GM18870 (cell line): ENCODE results near the gene CYREN.
A peak's percentile ranks its signal among the peaks of the same experiment; 100 is the strongest.
"Not testable (repeated sequence)": the region's sequence is repeated elsewhere in the genome, so short reads cannot be mapped to it uniquely, and the experiment has no call there.

Experiments used
- ATAC-seq: cut with Tn5 transposase; IDR thresholded peaks from one replicate; pipeline ENCODE4 v1.9.1; 2021; ENCODE audit warnings: moderate library complexity; ENCODE audit not compliant: unreplicated experiment

The CYREN gene, protein sequence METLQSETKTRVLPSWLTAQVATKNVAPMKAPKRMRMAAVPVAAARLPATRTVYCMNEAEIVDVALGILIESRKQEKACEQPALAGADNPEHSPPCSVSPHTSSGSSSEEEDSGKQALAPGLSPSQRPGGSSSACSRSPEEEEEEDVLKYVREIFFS

DNA sequence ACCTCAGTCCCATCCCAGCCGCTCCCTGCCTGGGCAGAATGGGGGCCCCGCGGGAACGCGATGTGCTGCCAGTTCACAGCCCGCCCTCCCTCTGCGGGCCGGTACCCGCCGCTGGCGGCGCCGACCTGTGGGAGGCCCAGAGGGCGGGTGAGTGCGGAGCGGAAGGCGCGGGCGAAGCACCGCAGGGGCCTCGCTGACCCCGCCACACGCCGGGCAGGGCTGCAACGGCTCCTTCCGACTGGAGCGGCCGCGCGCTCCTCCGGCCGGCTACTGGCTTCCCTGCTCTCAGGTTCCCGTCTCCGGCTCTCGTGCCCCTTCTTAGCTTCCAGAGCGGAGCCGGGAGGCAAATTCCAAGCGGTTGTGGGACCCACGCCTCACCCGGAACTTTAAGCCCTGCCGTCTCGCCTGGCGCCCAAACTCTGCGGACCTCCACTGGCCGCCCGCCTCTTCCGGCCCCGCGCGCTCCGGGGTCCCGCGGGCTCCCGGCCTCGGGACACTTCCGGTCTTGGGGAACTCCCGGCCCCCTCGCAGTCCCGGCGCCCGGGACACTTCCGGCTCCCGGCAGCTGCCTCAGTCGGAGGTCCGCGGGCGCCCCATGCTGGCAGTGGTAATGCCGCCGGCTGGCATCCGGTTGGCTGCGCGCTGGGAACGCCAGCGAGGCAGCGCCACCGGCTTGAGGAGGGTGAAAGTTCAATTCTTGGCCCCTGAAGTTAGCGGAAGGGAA, at the start of gene CYREN:
Gene CYREN (minus strand): TSS at position 434 of the 724 bp plus-strand sequence. CDS start 1,785 bp downstream, outside the sequence.
- ATAC-seq = peak; percentile 56

DNA sequence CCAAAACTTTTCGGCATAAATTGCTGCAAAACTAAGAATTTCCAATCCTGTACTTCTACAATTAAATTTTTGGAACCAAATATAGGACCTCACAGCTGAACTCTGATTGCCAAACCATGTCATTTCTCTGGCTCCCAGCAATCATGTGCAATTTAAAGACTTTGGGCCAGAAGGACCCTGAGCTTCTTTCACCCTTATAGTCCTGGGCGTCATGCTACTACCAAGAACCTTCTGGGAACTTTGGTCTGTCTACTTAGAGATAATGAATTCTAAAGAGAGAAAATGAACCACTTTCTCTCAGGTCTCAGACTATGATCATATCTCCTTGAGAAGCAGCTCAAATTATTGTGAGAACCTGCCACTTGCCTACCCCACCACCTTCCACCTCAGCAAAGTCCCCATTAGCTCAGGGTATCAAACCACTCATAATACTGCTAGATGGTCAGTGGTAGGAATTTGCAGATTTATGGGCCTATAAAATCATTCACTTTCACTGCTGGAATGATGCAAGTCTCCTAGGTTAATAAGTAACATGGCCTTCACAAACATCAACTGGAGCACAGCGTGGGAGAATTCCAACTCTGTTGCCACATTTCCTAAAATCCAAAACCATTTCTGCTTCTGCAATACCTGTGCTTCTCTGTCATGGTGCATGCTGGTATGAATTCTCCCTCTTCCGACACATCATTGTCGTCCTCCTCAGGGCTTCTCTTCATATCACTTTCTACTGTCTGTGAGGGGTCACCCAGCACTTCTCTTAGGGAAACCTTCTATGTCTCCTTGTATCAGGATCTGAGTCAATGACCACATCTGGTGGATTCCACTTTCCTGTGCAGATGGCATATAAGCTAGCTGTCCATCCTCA, 47.4 kb upstream of the CYREN start:
- ATAC-seq = no peak

DNA sequence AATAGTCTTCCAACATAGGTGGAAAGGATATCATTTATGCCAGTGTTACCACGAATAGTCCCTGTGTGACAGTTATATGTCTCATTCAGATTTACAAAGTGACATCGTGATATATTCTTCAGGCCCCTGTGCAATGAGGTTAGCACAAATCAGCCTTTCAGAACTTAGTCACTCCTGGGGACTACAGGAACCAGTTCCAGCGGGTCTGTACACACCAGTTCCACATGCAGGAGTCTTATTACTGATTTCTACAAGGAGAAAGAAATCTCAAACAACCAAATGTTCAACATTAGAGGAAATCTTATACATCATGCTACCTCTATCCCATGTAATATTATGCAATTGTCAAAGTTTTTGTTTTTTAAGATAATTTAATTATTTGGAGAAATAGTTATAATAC, 45.2 kb upstream of the CYREN start:
- no peak for ATAC-seq

DNA sequence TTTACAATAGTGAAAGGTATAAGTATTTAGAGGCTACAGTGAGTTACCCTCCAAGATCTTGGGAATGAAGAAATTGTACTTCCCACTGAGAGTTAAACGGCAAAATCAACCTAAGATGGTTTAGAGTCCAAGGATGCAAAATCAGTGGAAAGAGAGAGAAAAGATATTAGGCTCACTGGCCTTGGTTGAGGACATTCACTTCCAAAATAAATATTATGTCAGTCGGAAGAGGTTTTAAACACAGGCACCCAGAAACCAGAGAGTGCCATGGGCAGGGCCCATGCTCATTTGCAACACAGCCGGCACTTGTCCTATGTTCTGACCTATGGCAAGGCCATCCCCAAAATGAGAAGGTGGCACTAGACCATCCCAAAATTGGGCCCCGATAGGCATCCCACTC, 44.7 kb upstream of the CYREN start:
- ATAC-seq = no peak

DNA sequence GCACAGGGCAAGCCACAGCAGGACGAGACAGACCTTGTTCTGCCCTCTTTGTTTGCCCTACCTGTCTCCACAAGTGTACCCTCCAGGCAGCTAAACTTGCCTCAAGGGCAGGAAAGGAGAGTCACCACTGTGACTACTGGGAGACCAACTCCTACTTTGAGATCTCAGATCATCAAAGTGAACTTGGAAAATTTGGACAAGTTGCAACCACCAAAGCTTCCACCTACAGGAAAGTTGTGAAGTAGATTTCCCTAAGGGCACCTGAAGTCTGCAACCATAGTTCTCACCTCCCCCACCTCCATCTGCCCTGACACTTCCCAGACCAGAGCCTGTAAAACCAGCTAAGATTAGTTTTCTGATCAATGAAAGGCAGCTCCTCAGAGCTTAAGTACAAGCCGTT, 43.3 kb upstream of the CYREN start:
- no peak for ATAC-seq

DNA sequence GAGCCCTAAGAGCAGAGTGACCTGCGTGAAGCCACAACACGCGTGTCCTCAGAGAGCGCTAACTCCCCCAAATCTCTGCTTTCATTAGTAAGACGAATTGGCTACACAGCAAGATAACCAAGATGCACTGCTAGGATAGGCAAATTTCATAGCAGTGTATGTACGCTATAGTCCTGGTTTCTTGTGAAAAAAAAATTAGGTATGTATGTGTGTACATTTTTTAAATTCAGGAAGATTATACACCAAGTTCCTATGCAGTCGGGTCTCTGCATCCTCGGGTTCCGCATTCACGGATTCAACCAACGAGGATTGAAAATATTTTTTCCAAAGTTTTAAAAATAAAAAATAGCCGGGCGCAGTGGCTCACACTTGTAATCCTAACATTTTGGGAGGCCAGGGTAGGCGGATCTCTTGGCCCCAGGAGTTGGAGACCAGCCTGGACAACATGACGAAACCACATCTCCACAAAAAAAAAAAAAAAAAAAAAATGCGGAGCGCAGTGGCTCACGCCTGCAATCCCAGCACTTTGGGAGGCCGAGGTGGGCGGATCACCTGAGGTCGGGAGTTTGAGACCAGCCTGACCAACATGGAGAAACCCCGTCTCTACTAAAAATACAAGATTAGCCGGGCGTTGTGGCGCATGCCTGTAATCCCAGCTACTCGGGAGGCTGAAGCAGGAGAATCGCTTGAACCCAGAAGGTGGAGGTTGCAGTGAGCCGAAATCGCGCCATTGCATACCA, 41.6 kb upstream of the CYREN start:
- not testable (repeated sequence) for ATAC-seq

DNA sequence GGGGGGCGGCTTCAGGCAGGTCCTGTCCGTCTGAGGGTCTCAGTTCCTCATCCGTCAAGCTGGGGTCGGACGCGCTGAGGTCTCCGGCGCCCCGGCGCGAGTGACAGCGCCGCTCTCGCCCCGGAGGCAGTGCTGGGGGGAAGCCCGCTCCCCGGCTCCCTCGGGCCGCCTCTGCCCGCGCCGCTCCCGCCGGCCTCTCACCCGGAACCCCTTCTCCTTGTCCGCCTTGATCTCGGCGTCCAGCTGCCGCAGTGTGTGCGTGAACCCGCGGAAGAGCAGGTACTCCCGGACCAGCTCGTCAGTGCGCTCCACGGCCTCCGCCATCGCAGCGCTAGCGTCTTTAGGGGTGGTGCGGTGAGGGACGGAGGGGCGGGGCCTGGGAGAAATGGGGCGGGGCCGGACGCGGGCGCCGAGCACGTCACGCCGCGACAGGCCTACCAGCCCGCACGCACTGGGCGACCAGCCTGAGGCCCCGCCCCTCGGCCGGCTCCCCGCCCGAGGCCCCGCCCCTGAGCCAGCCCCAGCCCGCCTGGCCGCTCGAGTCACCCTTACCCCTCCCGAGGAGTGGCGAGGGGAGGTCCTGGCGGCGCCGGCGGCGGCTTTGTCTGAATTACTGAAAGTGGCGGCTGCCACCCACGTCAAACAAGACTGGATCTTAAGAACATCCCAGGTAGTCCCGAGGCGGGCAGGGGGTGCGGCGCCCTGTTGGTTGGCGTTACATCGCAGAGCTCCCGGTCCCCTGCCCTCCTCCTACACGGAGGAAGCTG, 40.9 kb upstream of the CYREN start, which contains the start of gene WDR91:
Gene WDR91 (minus strand): TSS at position 348 of the 767 bp plus-strand sequence. CDS start 24 bp downstream, at position 324.
- ATAC-seq = peak; percentile 45

DNA sequence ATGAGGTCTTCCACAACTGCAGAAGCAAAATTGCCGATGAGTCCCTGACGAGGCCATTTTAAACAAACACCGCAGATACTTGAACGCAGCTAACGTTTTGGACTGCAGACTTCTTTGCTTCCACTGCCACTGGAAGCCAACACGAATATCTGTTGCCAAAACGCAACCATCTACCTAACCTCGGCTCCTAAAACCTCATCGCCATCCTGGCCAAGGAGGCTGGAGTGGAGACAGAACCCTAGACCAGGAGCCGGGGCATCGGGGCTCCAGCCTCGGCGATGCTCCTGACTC, 40.3 kb upstream of the CYREN start:
- ATAC-seq = no peak

DNA sequence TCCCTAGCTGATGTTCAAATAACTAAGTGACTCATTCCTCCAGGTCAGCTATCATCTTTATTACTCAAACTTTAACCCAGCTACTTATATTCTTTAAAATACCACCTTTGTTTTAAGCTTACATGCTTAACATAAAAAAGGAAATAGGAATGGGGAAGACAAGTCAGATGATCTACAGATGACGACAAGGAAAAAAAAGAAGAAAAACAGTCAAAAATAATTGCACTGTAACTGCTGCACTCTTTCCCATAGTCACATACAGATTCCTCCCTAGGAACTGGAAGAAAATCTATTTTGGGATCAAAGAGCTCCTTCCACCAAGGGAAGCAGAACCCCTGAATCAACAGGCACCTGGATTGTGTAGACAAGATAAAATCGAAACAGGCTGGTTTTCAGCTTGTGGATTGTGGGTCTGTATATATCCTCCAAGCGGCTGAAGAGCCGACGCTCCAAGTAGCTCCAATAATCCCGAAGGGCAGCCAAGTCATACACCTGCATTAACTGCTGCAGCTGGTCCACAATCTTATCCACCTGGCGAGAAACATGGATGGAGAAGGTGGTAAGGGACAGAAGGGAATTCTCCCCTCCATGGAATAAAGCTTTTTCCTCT, 38.8 kb upstream of the CYREN start:
- no peak for ATAC-seq

DNA sequence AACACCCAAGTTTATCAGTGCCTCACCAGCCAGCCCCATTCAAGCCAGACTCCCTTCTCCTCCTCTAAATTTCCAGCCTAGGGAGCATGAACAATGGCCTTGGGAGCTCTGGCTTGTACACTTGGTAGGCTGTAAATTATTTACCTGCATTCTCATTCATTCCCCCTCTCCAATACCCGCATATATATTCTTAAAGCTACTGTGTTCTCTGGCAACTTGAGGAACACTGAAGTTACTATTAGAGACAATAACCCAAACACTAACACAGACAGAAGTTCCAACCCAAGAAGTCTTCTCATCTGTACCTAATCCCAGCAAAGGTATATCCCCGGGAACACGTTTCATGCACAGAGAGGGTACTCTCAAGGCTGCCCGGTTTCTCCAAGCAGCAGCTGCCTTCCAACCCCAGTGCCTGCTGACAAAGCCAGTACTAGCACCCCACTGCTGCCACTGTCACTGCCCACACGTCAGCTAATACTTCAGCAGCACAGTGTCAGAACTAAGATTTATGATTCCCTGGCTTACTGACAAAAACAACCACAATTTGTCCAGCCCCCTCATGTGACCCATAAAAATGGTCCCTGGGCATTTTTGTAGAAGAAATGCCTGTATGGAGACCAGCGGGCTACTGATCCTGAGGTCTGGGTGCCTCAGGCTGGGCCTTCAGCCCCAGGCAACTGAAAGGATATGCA, 37.7 kb upstream of the CYREN start:
- no peak for ATAC-seq

DNA sequence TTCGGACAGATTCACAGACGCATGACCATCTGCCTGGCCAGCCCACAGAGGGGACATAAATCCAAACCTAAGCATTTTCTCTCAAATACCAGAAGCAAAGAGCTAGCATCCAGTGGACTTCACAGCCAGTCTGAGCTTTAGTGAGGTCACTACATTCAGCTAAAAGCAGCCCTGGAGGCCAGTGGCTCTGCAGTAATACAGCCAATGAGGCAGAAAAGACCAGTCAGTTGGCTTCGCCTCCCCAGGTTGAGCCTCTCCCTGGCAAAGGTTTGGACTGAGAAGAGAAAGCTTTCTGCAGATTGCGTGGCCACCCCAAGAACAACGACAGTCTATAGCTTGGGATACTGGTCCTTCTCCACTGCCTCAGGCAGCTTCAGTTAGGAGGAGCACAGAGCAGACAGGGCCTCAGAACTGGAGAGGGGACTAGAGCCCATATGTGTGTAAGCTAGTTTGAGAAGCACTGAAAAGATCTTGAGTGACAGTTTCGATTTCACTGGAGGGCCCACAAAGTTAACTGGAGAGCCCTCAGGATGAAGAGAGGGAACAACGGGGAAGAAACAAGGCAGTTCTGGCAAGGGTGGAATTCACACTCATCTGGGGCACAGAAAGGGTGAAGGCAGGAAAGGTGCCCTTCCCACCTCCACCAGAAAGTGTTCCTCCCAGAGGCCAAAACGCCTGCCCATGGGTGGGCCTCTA, 37.0 kb upstream of the CYREN start:
- ATAC-seq = no peak

DNA sequence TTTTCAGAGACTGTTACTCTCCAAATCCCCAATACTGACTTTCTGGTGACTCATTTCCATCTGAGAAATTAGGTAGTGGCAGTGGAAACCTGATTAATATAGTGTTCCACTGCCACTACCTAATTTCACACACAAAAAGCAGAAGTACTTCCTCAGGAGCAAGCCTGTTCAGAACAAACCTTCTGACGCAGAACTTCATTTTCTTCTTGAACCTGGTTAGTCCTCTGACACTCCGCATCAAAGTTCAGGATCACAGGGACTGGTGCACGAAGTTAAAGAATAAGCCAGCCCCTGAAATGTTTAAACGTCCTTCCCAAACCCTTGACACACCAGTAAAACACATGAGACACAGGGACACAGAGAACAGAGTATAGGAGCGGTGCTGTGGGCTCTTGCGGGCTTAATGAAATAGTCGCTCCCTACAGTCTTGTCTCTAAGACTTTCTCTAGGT, 36.5 kb upstream of the CYREN start:
- peak; percentile 44 for ATAC-seq

DNA sequence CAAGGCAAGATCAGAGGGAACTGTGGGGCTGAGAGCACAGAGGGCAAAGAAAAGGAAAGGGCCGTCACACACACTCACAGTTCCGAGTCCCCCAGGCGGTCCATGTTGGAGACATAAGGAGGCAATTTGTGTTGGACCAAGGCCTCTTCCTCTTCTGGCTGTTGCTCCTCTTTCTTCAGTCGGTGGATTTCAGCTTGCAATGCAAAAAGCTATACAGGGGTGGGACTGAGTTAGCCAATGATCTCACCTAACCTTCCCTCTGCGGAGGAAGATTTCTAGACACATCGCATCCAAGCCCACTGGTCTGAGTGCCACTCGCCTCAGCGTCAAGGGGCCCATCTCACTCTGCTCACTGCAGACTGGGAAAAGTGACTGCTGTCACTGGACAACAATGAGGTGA, 35.3 kb upstream of the CYREN start:
- ATAC-seq = no peak

DNA sequence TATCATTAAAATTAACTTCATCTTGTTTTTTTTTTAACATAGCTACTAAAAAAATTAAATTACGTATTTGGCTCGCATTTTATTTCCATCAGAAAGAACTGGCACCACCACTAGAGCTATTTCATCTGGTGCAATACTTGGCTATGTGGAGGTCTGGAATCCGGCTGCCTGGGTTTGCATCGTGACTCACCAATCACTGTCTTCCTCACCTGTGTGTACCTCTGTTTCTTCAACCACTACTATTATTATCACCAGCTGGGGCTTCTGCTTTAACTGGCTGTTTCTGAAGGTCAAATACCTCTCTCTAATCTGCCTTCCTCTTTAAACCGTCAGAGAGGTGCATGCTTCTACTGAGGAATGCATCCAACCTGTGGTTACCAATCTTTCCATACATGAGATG, 34.4 kb upstream of the CYREN start:
- ATAC-seq = no peak

DNA sequence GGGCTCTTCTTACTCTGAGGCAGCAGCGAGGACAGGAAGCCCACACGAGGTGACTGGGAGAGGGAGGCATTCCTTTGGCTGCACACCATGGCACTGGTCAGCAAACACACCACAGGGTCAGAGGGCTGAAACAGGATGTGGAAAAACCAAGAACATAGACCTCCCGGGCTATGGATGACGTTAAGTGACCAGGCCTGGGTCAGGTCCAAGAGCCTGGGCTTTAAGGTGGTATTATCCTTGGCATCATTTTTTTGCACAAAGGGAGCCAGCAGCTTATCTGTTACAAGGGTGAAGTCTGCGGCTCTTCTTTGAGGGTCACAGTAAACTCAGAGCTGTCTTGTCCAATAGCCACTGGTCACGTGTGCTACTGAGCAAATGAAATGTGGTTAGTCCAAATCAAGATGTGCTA, 33.8 kb upstream of the CYREN start:
- no peak for ATAC-seq

DNA sequence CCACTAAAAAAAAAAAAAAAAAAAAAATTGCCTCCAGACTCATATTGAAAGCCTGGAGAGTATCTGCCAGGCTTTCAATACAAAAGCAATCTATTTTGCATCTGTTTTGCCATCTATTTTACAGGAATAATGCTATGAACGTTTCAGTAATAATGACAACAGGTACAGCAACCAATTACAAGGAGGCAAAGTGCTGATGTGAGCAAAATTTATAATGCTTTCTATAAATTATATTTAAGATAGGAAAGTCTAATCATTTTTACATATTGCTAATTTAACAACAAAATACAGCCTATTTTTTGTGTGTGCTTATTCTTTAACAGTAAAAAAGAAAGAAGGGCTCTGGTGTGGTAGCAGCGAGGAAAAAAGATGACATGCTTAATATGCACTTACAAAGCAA, 30.8 kb upstream of the CYREN start:
- ATAC-seq = no peak

DNA sequence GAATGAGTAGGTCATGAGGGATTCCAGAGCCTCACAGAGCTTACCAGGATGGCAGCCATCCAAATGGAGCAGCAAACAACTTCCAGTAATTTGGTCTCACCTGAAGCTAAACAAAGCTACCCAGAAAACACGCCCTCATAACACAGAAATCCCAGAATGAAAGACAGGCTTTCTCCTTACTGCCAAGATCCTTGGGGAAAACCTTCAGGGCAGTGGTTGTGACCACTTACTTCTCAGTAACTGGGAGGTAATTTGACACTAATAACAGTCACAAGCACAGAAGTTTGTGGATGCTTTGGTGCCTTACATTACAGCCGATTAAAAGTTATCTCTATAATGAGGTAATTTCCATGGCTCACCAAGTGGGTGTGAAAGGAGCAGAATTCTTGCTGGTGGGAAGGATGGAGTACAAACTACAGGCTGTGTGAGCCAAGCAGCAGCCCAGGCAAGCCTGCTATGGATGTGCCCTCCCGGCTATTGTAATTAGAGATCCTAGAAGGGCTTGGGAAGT, 30.4 kb upstream of the CYREN start:
- ATAC-seq = no peak

DNA sequence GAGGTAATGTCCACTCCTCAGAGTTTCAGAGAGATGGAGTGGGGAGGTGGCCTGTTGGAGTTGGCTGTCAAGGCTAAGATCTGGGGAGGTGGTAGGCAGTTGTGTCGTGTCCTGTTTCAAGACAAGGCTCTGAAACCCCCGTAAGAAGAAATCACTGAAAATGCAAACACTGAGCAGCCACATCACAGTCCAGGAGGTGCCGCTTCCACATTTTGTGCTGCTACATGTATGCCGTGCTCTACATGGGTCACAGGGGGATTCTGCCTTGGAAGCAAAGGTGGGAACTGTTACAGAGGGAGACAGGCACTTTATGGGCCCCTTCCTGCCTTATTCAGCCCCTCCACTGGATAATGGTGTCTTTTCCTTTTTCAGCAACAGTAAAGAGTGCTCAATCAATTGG, 28.9 kb upstream of the CYREN start:
- ATAC-seq = no peak
